Peyer's patch (tissue), 4 donors: ENCODE results near the gene IFITM1.

ENCODE experiments used
- CTCF ChIP-seq, 6 experiments: fragments of 450-650 bp in 4 of 6; fragments of 200-600 bp in 2 of 6; sonication (generic) in 1 of 6; IDR thresholded peaks; one replicate each; pipeline ENCODE4 v1.5.1; 2017 to 2019; ENCODE audit warnings: antibody characterized with exemption in 6 of 6, mild to moderate bottlenecking in 3 of 6, moderate library complexity in 1 of 6
- POLR2A ChIP-seq, 2 donors: fragments of 450-650 bp; IDR thresholded peaks; one replicate each; pipeline ENCODE4 v1.5.1; 2017; ENCODE audit warnings: antibody characterized with exemption in 2 of 2, mild to moderate bottlenecking in 2 of 2, moderate library complexity in 2 of 2

GRCh38 chr11:282630-283360 lies 31.0 kb upstream of the IFITM1 start:
- TF ChIP-seq CTCF (IDR thresholded peaks at IDR 0.05) (no peak), POLR2A (IDR thresholded peaks at IDR 0.05) (peak in 1 of 2 donors; percentile 26)
